Mesenchymal stem cell (in vitro differentiated cells and primary cell): ENCODE measurements around the gene SF3A2.

Source experiments
- DNase-seq: peaks from one replicate; pipeline ENCODE4 v3.0.0-alpha.2; 2013
- H2AFZ ChIP-seq: one replicate; pipeline ENCODE4 v1.6.1; 2013; ENCODE audit warnings: low read depth, mild to moderate bottlenecking, control low read depth, inconsistent platforms, low read length, moderate library complexity
- H2AK5ac ChIP-seq: 2 replicates; pipeline ENCODE4 v1.6.1; 2013; ENCODE audit warnings: low read length, moderate library complexity, mild to moderate bottlenecking, inconsistent platforms; ENCODE audit not compliant: severe bottlenecking
- H2BK120ac ChIP-seq: one replicate; pipeline ENCODE4 v1.6.1; 2013; ENCODE audit warnings: low read depth, mild to moderate bottlenecking, inconsistent platforms, low read length, moderate library complexity
- H2BK12ac ChIP-seq, 2 experiments: one replicate each; pipeline ENCODE4 v1.6.1; 2013; ENCODE audit warnings: inconsistent platforms in 2 of 2, low read length in 2 of 2, mild to moderate bottlenecking in 2 of 2, moderate library complexity in 2 of 2, control low read depth in 1 of 2
- H2BK15ac ChIP-seq: one replicate; pipeline ENCODE4 v1.6.1; 2013; ENCODE audit warnings: mild to moderate bottlenecking, low read depth, inconsistent platforms; ENCODE audit not compliant: poor library complexity, severe bottlenecking
- H2BK5ac ChIP-seq: 2 replicates; pipeline ENCODE4 v1.6.1; 2013; ENCODE audit warnings: low read depth, mild to moderate bottlenecking, low read length, control low read depth, inconsistent platforms; ENCODE audit not compliant: poor library complexity, severe bottlenecking
- H3K14ac ChIP-seq, 2 experiments: one replicate each; pipeline ENCODE4 v1.6.1; 2013; ENCODE audit warnings: inconsistent platforms in 2 of 2, low read length in 2 of 2, control low read depth in 1 of 2, mild to moderate bottlenecking in 1 of 2, moderate library complexity in 1 of 2
- H3K18ac ChIP-seq, 2 experiments: one replicate each; pipeline ENCODE4 v1.6.1; 2013; ENCODE audit warnings: inconsistent platforms in 2 of 2, low read length in 2 of 2, control low read depth in 1 of 2, low read depth in 1 of 2, mild to moderate bottlenecking in 1 of 2
- H3K23ac ChIP-seq, 2 experiments: one replicate each; pipeline ENCODE4 v1.6.1; 2013; ENCODE audit warnings: inconsistent platforms in 2 of 2, low read length in 2 of 2, mild to moderate bottlenecking in 2 of 2, moderate library complexity in 2 of 2, control low read depth in 1 of 2
- H3K27ac ChIP-seq: 2 replicates; pipeline ENCODE4 v1.5.1; 2013; ENCODE audit warnings: mild to moderate bottlenecking, moderate library complexity, low read length, control low read depth, inconsistent platforms; ENCODE audit not compliant: poor library complexity, severe bottlenecking
- H3K27me3 ChIP-seq, 2 experiments: 2 replicates each; pipeline versions ENCODE4 v1.6.1 to v1.7.0; 2013; ENCODE audit warnings: low read length in 2 of 2, mild to moderate bottlenecking in 2 of 2, moderate library complexity in 2 of 2, control low read depth in 1 of 2, inconsistent platforms in 1 of 2; ENCODE audit not compliant: control insufficient read depth in 1 of 2, insufficient read depth in 1 of 2
- H3K36me3 ChIP-seq, 2 experiments: 2 replicates each; pipeline versions ENCODE4 v1.6.1 to v1.7.0; 2013; ENCODE audit warnings: low read length in 2 of 2, control low read depth in 1 of 2, inconsistent platforms in 1 of 2, low read depth in 1 of 2, mild to moderate bottlenecking in 1 of 2; ENCODE audit not compliant: insufficient read depth in 2 of 2, control insufficient read depth in 1 of 2
- H3K4ac ChIP-seq, 2 experiments: one replicate each; pipeline ENCODE4 v1.6.1; 2013; ENCODE audit warnings: inconsistent platforms in 2 of 2, low read length in 2 of 2, mild to moderate bottlenecking in 2 of 2, moderate library complexity in 2 of 2, control low read depth in 1 of 2, low read depth in 1 of 2
- H3K4me1 ChIP-seq: 2 replicates; pipeline ENCODE4 v1.6.1; 2013; ENCODE audit warnings: low read depth, low read length, control low read depth; ENCODE audit not compliant: control insufficient read depth, insufficient read depth
- H3K4me2 ChIP-seq: 2 replicates; pipeline ENCODE4 v1.6.1; 2013; ENCODE audit warnings: low read length, mild to moderate bottlenecking, inconsistent platforms; ENCODE audit not compliant: poor library complexity, severe bottlenecking
- H3K4me3 ChIP-seq, 2 experiments: 2 replicates each; pipeline versions ENCODE4 v1.5.1 to v1.7.0; 2013; ENCODE audit warnings: low read length in 2 of 2, mild to moderate bottlenecking in 2 of 2, control low read depth in 1 of 2, low read depth in 1 of 2; ENCODE audit not compliant: insufficient read depth in 1 of 2
- H3K79me1 ChIP-seq: replicated peaks from 2 replicates; pipeline ENCODE4 v1.6.1; 2013; ENCODE audit warnings: mild to moderate bottlenecking, control low read depth, low read length, inconsistent platforms; ENCODE audit not compliant: poor library complexity, severe bottlenecking
- H3K9ac ChIP-seq: 2 replicates; pipeline ENCODE4 v1.7.0; 2013; ENCODE audit warnings: mild to moderate bottlenecking, low read length, moderate library complexity
- H3K9me3 ChIP-seq: 2 replicates; pipeline ENCODE4 v1.7.0; 2013; ENCODE audit warnings: mild to moderate bottlenecking, low read length; ENCODE audit not compliant: control insufficient read depth
- H4K8ac ChIP-seq: one replicate; pipeline ENCODE4 v1.6.1; 2013; ENCODE audit warnings: inconsistent platforms, mild to moderate bottlenecking, low read length, moderate library complexity
- H4K91ac ChIP-seq: one replicate; pipeline ENCODE4 v1.6.1; 2013; ENCODE audit warnings: mild to moderate bottlenecking, low read length, inconsistent platforms
- WGBS: methylation state at CpG from one replicate; pipeline ENCODE4 v1.1.7; 2013; ENCODE audit warnings: mixed read lengths; 5-methylcytosine and 5-hydroxymethylcytosine counted together

SF3A2 gene

GRCh38 chr19:2237051-2237868 is 636 bp downstream of the SF3A2 start:
- Histone ChIP-seq H4K91ac (peak overlapping the region; percentile 98), H3K36me3 (peaks cover 27 to 49% of the 10 kb centered on the region in 2 experiments), H3K4me3 (peak overlapping the region; percentile 80 to 92), H2BK5ac (peak overlapping the region; percentile 91), H2AK5ac (peak overlapping the region; percentile 70), H4K8ac (peak overlapping the region; percentile 98), H3K14ac (peak overlapping the region; percentile 31 to 76), H3K4me1 (peaks cover 60% of the 10 kb centered on the region), H3K9ac (peak overlapping the region; percentile 98), H3K23ac (peak overlapping the region in 1 of 2 experiments; percentile 87), H3K4ac (peak overlapping the region; percentile 71 to 73), H2BK15ac (peak overlapping the region; percentile 97), H3K4me2 (peak overlapping the region; percentile 82), H3K79me1 (no peaks in the 10 kb centered on the region), H3K9me3 (no peaks in the 10 kb centered on the region), H3K18ac (peak overlapping the region; percentile 95 to 98), H3K27ac (peak overlapping the region; percentile 61), H2AFZ (peak overlapping the region; percentile 72), H2BK12ac (no peak overlapping the region), H2BK120ac (peak overlapping the region; percentile 57), H3K27me3 (no peaks in the 10 kb centered on the region)
- 53% methylated on average over 41 of the region's 43 CpGs for WGBS
- DNase-seq, result no peak

GRCh38 chr19:2237869-2238153 is 1.2 kb downstream of the SF3A2 start:
- no peak overlapping the region for H2AFZ ChIP-seq

GRCh38 chr19:2239173-2239572 is 2.5 kb downstream of the SF3A2 start:
- 72% methylated on average over 9 of the region's 10 CpGs for WGBS
- Histone ChIP-seq H4K91ac (no peak overlapping the region), H4K8ac (no peak overlapping the region), H3K27ac (peak overlapping the region; percentile 14), H3K36me3 (peaks cover 18 to 49% of the 10 kb centered on the region in 2 experiments), H2AFZ (no peak overlapping the region), H3K4me3 (peak overlapping the region in 1 of 2 experiments; percentile 80), H2BK15ac (no peak overlapping the region), H3K4me2 (peak overlapping the region; percentile 59), H3K4me1 (peaks cover 44% of the 10 kb centered on the region), H2AK5ac (no peak overlapping the region), H2BK12ac (no peak overlapping the region), H3K18ac (no peak overlapping the region), H3K27me3 (no peaks in the 10 kb centered on the region), H2BK120ac (no peak overlapping the region), H3K9me3 (no peaks in the 10 kb centered on the region), H3K9ac (peak overlapping the region; percentile 84), H2BK5ac (no peak overlapping the region), H3K4ac (no peak overlapping the region), H3K14ac (no peak overlapping the region), H3K23ac (no peak overlapping the region), H3K79me1 (peaks cover 4% of the 10 kb centered on the region)
- no peak for DNase-seq

More at GRCh38 chr19:2237869-2238153, 1.2 kb downstream of the SF3A2 start:
- peaks cover 21 to 49% of the 10 kb centered on the region in 2 experiments for H3K36me3 ChIP-seq
- H4K91ac ChIP-seq, result no peak overlapping the region
- WGBS, result 85% methylated on average over 6 of the region's 6 CpGs
- H3K18ac ChIP-seq, result no peak overlapping the region
- H3K27me3 ChIP-seq, result no peaks in the 10 kb centered on the region
- peak overlapping the region in 1 of 2 experiments; percentile 87 for H3K23ac ChIP-seq
- DNase-seq, result no peak
- H3K14ac ChIP-seq, result peak overlapping the region in 1 of 2 experiments; percentile 31
- peak overlapping the region in 1 of 2 experiments; percentile 92 for H3K4me3 ChIP-seq
- H3K9me3 ChIP-seq, result no peaks in the 10 kb centered on the region
- peak overlapping the region; percentile 82 for H3K4me2 ChIP-seq
- H2BK12ac ChIP-seq, result no peak overlapping the region
- no peak overlapping the region for H3K27ac ChIP-seq
- H2AK5ac ChIP-seq, result no peak overlapping the region
- peak overlapping the region; percentile 98 for H3K9ac ChIP-seq
- H3K4me1 ChIP-seq, result peaks cover 55% of the 10 kb centered on the region
- no peak overlapping the region for H2BK15ac ChIP-seq
- H3K79me1 ChIP-seq, result no peaks in the 10 kb centered on the region
- no peak overlapping the region for H2BK120ac ChIP-seq
- H3K4ac ChIP-seq, result no peak overlapping the region
- H4K8ac ChIP-seq, result no peak overlapping the region
- H2BK5ac ChIP-seq, result no peak overlapping the region
